NCI-H774 (cell line): Measurements from ENCODE around the gene ADAM19.
A peak's percentile ranks its signal among the peaks of the same experiment; 100 is the strongest.
"Not testable (repeated sequence)": the region's sequence is repeated elsewhere in the genome, so short reads cannot be mapped to it uniquely, and the experiment has no call there.

Source experiments
- DNase-seq: peaks from one replicate; lab custom pipeline; 2025; lab: John Stamatoyannopoulos, UW

ADAM19 gene

DNA sequence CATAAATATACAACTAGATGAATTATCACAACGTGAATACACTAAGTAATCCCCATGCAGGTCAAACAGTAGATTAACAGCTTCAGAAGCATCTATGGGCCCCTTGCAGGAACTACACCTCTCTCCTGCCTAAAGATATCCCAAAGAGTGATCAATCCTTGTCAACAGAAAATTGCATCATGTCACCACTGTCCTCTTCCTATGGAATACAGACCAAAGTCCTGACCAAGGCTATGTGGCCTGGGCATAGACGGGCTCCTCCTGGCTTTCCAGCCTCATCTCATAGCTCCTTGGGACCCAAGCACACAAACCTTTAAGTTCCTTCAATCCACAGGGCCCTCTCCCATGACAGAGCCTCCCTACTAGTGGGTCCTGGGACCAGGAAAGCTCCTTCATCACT lies 90.2 kb downstream of the ADAM19 start:
- no peak for DNase-seq

GRCh38 chr5:157484768-157485167 lies 90.8 kb downstream of the ADAM19 start:
- no peak for DNase-seq

DNA sequence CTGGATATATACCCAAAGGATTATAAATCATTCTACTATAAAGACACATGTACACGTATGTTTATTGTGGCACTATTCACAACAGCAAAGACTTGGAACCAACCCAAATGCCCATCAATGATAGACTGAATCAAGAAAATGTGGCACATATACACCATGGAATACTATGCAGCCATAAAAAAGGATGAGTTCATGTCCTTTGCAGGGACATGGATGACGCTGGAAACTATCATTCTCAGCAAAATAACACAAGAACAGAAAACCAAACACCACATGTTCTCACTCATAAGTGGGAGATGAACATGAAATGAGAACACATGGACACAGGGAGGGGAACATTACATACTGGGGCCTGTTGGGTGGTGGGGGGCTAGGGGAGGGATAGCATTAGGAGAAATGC lies 92.9 kb downstream of the ADAM19 start:
- not testable (repeated sequence) for DNase-seq

DNA sequence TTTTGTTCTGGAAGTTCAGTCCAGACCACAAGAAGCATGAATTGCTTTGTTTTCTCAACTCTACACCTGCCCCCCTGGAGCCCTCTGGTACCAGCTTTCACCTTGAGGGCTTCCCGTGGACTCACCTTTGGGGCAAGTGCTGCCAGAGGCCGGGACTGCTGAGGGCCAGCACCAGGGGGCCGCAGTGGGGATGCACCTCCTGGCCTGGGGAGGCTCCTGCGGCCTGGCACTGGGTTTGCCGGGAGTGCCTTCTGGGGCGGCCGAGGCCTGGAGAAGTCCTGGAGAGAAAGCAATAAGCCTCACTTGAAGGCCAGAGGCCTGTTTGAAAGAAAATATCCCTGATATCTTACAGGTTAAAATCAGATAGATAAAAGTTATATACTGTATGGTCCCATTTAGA lies 93.9 kb downstream of the ADAM19 start:
- DNase-seq = no peak

- DNase-seq = no peak
Observed at GRCh38 chr5:157481265-157481664, 94.3 kb downstream of the ADAM19 start.

- DNase-seq = no peak
Observed at GRCh38 chr5:157479612-157480510, 95.7 kb downstream of the ADAM19 start.

GRCh38 chr5:157479166-157479565 lies 96.4 kb downstream of the ADAM19 start:
- DNase-seq = no peak

GRCh38 chr5:157478726-157479125 lies 96.8 kb downstream of the ADAM19 start:
- DNase-seq = no peak

DNA sequence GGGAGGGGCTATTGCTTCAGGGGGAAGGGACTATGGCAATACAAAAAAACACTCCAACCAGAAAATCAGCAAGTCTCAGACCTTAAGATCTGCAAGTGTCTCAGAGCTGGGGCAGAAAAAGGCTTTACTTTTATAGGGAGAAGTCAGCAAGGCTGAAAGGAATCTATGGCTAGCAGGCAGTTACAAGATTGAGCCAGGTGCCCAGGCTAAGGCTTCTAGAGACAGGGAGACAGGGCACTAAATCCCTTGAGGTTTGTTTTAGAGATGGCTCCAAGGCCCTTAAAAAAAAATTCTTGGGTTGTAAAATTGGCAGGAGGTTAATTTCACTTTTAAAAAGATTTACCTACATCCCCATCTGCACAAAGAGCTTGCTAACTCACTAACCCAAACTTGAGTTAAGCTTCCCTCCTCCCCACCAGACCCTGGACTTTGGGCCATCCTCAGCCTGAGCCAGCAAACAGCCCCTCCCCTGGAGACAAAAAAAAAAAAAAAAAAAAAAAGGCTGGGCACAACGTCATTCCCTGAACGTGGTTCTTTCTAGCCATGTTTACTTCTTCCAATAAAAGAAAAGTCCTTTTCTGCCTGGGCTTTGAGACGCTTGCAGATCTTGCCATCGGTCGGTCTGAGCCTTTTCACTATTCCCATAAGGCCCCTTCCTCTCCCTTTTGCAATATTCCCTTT lies 97.6 kb downstream of the ADAM19 start:
- no peak for DNase-seq

- DNase-seq = peak; percentile 60
Observed at GRCh38 chr5:157476702-157477408, 98.7 kb downstream of the ADAM19 start.

GRCh38 chr5:157475432-157475831 lies 100.1 kb downstream of the ADAM19 start:
- DNase-seq = no peak

- no peak for DNase-seq
Observed at GRCh38 chr5:157473383-157474320, 101.9 kb downstream of the ADAM19 start.

GRCh38 chr5:157471709-157472108 lies 103.9 kb downstream of the ADAM19 start:
- no peak for DNase-seq

DNA sequence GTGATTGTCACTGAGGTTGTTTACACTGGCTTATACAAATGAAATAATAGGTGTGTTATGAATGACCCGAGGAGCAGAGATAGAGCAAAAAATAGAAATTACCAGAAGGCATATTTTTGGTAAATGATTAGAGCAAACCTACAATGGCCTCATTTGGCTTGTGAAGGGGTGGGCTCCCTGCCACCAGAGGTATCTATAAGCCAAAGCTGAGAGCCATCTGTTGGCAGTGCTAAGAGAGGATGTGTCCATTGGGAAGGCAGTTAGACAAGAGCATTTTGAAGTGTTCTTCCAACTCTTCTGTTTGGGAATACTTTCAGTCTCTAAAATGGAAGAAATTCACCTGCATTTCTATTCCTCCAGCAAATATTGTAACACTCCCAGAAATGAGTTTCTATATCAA lies 104.9 kb downstream of the ADAM19 start:
- DNase-seq = no peak

- no peak for DNase-seq
Observed at GRCh38 chr5:157469687-157470086, 105.9 kb downstream of the ADAM19 start.

DNA sequence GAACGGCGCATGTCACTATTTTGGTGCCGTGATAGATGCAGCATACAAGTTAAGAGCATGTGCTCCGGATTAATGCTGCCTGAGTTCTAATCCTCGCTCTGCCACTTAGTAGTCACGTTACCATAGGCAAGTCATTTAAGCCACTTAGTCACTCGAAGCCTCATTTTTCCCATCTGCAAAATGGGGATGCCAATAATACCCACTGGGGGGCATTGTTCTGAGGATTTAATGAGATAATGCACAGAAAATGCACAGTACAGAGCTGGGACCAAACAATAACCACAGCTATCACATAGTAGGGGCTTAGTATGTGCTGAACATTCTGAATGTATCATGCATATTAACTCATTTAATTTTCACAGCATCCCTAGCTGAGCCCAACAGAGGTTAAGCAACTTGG lies 106.5 kb downstream of the ADAM19 start:
- no peak for DNase-seq

DNA sequence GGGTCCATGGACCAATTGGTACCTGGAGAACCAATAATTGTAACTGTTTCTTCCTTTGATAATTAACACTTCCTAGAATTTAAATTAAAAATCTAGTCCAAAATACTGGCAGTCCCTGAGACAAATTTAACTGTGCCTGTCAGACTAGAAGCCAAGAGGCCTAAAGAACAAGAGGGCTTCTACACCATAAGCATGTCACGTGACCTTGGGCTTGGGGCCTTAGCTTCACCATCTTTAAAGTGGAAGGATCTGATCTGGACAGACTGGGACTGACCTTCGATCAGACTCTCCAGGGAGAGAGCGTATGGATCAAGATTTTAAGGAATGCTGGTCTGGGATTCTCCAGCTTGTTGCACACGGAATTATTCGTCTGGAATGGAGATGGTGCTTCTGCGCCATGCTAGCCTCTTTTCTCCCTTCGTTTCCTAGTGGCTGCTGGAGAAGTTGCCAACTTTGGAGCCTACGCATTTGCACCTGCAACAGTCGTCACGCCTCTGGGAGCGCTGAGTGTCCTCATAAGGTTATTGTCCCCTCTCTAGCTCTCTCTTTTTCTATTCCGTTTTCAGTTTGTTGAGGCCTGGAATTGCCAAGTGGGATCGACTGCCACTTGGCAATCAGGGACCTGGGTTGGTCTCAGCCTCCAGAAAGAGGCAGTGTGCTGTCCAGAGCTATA lies 107.1 kb downstream of the ADAM19 start:
- no peak for DNase-seq

GRCh38 chr5:157464519-157465171 lies 110.9 kb downstream of the ADAM19 start:
- no peak for DNase-seq

DNA sequence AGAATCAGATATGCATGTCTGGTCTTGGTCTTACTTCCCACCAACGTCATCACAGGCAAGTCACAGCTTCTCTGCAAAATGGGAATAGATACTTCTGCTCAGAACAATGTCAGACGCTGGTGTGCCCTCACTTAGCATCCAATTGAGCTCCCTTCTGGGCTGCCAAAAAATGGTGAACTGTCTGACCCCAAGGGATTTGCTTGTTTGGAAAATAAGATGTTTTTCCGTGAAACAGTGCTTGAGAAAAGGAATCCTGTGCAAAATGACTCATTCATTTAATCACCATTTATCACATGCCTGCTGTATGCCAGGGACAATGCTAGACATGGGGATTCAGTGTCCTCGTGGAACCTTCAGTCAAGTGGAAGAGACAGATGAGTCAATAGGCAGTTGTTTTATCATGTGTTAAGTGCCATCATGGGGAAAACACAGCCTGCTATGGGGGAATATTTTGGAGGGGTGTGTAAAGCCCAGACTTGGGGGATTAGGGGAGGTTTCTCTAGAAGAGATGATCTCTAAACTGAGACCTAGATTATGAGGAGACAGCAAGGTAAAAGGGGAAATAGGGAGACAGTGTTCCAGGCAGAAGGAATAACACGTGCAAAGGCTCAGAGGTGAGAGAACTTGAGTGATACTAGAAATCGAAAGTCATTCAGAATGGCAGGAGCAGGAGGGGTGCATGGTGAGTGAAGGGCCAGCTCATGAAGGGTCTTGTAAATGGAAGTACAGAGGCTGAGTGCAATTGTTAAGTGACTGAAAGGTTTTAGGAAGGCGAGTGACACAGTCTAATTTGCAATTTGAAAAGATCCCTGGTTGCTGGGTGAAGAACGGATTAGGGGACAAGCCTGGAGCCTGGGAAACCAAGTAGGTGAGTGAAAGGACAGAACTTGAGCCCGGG lies 111.7 kb downstream of the ADAM19 start:
- no peak for DNase-seq
